Left hindlimb (tissue), 1 donor: ENCODE results near the gene SLC22A2.

Experiments
- DNase-seq: peaks from one replicate; pipeline ENCODE4 v3.0.0-alpha.2; 2018

Gene SLC22A2

DNA sequence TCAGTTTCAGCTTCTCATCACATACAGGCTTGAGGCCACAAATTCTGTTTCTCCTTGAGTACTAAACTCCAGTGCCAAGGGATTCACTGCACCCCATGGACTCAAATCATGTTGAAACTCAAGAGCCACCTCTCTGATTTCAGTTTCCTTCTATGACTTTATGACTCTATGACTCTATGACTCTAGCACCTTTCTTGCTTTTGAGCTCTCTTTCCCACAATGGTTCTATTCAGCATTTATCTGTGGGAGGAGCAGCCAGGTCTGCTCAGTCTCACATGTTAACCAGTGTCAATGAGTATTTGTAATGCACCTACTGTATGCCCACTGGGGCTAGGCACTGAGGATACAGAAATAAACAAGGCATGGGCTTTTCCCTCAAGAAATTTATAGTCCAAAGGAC is 14.6 kb upstream of the SLC22A2 start:
- DNase-seq: no peak

DNA sequence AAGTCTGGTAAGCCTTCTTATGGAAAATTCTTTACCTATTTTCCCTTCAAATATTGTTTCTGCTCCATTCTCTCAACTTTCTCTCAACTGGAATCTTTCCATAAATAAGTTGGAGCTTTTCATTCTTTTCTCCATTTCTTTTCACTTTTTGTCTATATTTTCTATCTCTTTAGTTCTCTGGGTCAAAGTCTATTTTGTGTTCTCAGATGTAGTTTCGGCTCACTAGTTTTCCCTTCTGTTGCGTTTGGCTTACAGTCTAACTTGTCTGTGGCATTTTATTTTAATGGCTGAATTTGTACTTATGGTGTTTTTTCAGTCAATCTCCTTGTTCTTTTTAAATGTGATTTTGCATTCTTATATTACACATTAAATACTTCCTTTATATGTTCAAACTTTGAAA is 14.1 kb upstream of the SLC22A2 start:
- DNase-seq: no peak

- no peak for DNase-seq
These were observed 11.7 kb upstream of the SLC22A2 start for GRCh38 chr6:160270347-160270746.

- no peak for DNase-seq
These were observed 11.2 kb upstream of the SLC22A2 start for GRCh38 chr6:160269771-160270170.

DNA sequence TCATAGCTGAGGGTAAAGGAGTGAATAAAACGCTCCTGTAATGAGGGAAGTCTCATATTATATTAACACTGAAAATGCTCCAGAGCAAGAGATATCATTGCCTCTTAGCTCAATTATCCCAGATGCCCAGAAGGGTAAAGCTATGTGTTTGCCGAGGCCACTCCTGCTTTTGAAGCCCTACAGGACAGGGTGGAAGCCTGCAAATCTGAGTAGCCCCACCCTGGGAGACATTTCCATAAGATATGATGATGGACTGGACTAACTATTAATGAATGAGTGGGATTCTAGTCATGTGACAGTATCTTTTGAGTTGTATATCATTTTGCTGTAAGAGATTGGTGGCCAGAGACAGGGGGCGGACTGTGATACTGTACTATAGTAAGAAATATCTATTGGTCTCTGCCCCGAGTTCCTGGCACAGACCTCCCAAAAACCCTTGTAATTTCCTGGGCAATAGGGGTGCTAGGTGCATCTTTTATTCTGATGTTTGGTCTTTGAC is 10.5 kb upstream of the SLC22A2 start:
- no peak for DNase-seq

GRCh38 chr6:160267102-160267501 is 8.5 kb upstream of the SLC22A2 start:
- no peak for DNase-seq

DNA sequence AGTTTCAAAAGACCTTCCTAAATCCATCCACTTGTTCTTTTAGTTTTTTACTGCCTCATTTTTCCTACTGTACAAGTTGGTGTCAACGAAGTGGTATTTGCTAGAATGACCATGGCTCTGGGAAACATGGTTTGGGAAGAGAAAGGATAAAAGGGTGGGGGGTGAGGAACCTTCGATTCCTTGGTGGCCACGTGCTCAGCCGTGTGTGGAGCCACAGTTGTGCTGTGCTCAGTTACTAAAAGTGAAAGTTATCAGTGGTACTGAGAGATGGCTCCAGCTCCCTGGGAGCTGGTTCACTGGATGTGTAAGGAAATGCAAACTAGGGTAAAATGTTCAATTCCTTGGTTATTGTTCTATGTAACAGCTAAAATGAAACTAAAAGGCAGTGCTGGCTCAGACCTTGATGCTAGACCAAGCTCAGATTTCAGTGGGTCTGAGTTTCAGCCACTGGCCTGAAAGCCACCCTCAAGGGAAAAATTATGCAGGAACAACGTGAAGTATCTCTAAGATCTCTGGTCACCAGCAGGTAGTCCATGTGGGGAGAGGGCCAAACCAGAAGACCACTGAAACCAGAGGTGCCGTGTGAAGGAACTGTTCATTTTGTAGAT is 7.4 kb upstream of the SLC22A2 start:
- DNase-seq: no peak

- no peak for DNase-seq
These were observed 5.5 kb upstream of the SLC22A2 start for GRCh38 chr6:160264061-160264612.

GRCh38 chr6:160263196-160263939 is 4.7 kb upstream of the SLC22A2 start:
- no peak for DNase-seq

DNA sequence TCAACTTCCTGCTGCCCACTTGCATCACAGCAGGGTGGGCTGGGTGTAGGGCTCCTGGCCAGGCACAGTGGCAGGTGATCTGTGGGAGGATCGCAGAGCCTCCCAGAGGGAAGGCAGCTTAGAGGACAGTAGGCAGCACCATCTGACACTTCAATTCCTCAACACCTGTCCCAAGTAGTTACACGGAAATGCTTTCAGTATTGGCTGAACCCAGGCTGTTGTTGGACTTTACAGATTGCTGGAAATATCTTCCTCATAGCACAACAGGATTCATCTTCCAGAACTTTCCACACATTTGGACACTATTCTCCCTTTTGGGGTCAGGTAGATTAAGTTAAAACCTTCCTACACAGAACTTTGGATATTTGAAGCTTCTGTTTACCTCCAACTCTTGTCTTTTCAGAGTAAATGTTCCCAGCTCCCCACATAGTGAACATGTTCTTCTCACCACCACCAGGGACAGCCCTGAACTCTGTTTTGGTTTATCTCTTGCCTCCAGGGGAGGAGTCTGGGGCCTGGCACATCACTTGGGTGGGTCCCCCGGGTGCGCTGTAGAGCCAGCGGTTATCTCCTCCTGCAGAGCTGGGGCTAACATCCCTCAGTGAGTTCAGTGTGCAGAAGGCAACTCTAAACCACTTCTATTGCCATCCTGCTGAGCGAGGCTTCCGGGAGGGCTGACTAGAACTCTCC is 3.5 kb upstream of the SLC22A2 start:
- no peak for DNase-seq

- DNase-seq: no peak
These were observed 2.3 kb upstream of the SLC22A2 start for GRCh38 chr6:160260803-160261450.

DNA sequence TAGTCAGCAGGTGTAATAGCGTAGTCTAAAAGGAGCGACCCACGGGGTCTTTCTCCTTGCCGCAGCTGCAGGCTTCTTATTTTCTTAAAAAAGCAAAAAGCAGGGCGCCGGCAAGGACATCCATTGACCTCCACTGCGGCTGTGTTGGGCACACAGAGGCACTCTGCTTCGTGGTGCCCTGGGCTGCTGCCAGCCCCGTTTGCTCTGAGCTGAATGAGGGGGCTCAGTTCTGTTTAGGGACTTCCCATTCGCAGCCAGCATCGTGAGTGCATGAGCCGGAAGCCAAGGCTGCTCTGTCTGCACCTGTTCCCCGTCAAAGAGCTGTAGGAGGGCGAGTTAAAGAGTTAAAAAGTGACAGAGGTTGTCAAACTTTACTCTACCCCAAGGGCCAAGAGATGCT is 1.7 kb upstream of the SLC22A2 start:
- no peak for DNase-seq

- DNase-seq: no peak
These were observed 977 bp upstream of the SLC22A2 start for GRCh38 chr6:160259598-160259997.

DNA sequence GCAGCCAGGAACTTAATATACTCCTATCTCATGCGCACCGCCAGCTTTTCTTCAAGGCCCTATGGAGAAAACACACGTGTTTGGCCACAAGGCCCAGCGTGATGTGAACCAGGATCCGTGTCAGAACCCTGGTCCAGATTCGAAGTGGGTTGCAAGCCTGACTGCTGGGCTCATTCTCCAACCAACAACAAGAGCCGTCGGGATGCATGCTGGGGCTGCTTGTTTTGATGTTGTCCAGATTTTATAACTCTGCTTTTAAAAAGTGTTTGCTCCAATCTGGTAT is 463 bp upstream of the SLC22A2 start:
- no peak for DNase-seq

GRCh38 chr6:160256445-160256844 is 2.2 kb downstream of the SLC22A2 start:
- no peak for DNase-seq

- DNase-seq: no peak
These were observed 3.9 kb downstream of the SLC22A2 start for GRCh38 chr6:160254467-160255312.

DNA sequence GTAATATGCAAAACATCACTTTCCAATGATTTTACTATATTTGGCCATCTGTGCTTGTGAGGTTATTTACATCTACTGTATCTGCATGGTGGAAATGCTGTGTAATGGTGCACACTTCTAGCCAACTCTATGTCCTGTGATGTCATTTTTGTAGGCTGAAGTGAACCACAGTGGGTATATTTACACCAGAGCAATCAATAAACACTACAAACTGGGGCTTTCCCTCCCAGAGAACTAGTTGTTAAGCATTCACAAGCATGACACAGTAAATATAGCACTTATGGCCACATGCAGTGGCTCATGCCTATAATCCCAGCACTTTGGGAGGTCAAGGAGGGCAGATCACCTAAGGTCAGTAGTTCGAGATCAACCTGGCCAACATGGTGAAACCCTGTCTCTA is 4.9 kb downstream of the SLC22A2 start:
- DNase-seq: no peak

DNA sequence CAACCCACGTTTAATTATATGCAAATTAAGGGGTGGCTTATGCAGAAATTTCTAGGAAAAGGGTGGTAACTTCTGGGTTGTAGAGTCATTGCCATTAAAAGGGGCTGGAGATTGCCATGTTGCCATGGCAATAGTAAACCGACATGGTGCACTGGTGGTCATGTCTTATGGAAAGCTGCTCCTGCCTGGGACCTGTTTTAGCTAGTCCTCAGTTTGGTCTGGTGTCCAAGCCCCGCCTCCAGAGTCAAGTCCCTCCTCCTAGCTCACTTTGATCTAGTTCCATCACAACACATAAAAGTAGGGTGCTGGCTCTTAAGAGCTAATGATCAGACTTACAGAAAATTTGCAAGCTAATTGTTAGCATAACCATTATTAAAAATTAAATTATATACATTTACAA is 5.3 kb downstream of the SLC22A2 start:
- no peak for DNase-seq

GRCh38 chr6:160252073-160252813 is 6.4 kb downstream of the SLC22A2 start:
- DNase-seq: no peak

DNA sequence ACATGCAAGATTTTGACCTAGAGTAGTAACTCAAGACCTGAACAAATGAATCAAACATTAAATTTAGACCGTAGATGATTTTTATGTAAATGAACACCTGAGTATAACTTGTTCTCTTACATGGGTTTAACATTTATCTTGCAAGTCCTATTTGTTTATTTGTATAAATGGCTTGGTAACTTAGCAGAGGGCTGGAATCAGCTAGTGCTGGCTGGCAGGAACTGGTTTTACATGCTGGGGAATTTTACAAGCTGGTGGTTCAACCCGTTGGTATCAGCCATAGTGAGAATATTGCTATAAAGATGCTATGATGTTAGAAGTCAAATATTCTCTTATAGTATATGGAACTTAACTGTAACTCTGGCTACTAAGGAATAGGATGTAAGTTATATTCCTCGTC is 8.9 kb downstream of the SLC22A2 start:
- DNase-seq: no peak

DNA sequence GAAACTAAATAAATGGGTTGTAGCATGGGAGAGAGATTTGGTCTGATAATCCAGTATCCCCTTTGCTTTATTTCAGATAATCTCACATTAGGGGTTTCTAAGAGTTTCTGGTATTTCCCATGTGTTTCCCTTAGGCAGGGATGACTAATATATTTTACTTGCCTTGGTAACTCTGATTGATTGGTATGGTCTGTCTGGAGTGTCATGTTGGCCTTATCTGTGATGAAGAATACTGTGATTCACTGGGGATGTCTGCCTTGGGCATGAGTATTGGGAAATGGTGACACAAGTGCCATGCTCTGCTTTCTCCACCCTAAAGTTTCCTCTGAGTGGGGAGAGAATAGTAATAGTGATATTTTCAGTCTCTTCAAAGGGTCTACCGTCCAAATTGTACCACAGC is 10.1 kb downstream of the SLC22A2 start:
- no peak for DNase-seq

- peak; percentile 29 for DNase-seq
These were observed 11.2 kb downstream of the SLC22A2 start for GRCh38 chr6:160247457-160247883.
